Measurements from ENCODE around the gene CHST6.
"Not testable (repeated sequence)": the region's sequence is repeated elsewhere in the genome, so short reads cannot be mapped to it uniquely, and the experiment has no call there.

CHST6 gene

DNA sequence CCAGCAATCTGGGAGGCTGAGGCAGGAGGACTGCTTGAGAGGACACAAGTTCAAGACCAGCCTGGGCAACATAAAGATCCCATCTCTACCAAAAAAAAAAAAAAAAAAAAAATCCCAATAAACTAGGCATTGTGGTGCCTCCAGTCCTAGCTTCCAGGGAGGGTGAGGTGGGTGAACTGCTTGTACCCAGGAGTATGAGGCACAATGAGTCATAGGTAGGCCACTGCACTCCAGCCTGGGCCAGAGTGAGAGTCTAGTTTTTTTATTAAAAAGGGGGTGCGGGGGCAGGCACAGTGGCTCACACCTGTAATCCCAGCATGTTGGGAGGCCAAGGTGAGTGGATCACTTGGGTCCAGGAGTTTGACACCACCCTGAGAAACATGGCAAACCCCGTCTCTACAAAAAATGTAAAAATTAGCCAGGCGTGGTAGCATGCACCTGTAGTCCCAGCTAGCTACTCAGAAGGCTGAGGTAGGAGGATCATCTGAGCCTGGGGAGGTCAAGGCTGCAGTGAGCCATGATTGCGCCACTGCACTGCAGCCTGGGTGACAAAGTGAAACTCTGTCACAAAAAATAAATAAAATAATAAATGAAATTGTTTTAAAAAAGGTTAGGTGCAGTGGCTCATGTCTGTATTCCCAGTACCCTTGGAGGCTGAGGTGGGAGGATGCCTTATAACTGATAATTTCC is 7.8 kb upstream of the CHST6 start:
- DNase-seq = no peak

DNA sequence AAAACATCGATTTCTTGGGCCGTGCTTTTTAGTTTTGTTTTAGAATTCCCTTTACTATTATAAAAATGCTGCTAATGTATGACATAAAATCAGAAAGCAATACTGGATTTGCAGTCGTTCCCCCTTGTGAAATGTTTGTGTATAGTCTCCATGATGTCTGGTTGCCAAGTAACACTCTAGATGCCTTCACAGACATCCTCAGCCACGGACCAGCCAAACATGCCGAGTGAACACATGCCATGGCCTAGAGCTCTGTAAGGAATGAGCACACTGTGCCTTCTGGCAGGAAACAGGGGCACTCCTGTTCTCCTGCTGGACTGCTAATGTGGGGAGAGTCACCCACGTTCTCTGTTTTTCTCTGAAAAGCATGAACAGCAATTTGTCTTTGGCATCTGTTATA is 6.6 kb upstream of the CHST6 start:
- DNase-seq = not testable (repeated sequence)

DNA sequence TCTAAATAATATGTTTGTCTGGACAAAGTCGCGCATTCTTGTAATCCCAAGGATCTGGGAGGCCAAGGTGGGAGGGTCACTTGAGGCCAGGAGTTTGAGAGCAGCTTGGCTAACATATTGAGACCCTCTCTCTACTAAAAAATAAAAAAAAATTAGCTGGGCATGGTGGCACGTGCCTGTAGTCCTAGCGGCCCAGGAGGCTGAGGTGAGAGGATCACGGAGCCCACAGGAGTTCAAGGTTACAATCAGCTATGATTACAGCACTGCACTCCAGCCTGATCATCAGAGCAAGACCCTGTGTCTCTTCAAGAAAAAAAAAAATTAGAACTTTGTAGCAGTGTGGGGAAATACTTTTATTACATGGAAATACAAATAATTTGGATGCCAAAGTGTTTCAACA is 6.1 kb upstream of the CHST6 start:
- DNase-seq = no peak

DNA sequence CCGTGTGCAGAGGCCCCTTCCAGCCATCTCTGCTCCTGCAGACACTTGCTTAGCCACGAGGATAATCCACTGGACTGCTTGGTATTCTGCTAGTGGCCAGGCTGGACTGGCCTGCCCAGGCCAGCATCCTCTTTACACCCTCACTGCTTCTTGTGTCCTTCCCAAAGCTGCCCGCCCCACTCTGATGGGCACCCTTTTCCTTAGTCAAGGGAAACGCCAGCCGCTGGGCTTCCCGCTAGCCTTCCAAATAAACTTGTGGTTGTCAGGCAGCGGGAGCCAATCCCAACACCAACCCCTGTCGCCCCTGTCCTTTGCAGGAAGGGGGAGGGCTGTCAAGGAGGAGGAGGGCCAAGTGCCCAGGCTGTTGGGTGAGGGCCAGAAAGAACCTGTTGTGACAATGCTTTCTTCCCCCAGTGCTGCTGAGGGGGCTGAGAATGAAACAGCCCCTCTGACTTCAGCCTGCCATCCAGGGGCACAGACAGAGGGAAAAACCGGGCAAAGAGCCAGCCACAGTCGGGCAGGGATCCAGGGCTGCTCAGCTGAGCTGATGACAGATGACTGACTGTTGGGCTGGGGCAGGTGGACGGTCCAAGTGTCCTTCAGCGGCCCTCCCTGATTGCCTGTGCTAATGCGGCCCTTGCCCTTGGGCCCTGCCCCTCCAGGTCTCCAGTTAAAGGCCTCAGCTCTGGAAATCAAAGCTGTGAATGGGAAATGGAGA is 3.5 kb upstream of the CHST6 start:
- DNase-seq = peak in 1 of 2 donors; percentile 75

DNA sequence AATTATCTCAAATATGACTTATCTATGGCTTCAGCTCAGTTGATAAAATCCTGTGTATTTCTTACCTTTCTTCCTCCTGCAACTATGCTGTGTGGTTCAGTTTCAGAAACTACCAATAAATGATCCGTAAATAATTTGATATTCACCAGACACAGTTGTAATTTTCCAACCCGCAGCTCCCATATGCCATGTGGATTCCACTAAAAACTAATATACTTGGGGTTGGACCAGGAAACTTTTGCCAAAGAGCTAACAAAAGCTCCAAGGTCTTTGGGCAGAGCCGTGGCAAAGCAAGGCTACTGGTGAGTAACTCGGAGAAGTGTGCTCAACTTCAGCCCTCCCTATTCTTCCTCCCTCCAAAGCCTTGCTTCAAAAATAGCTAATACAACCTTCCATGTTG is 2.3 kb upstream of the CHST6 start:
- DNase-seq = peak in 1 of 2 donors; percentile 17

DNA sequence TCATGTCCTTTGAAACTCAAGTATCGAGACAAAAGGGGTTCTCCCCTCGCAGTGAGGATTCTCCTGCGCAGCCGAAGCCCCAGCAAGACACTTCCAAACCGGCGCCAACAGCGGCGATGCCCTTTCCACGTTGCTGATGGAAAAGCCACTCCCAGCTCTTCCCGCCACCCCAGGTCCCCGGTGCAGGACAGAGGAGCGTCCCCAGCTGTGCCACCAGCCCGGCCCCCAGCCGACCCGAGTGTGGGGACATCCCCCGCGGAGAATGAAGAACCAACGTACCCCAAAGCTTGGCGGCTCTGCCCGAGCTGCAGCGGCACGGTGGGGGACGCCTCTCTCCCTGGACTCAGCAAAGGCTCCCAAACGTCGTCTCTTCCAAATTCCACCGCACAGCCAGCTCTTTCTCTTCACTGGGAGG is 573 bp downstream of the CHST6 start:
- peak in 1 of 2 donors; percentile 58 for DNase-seq

DNA sequence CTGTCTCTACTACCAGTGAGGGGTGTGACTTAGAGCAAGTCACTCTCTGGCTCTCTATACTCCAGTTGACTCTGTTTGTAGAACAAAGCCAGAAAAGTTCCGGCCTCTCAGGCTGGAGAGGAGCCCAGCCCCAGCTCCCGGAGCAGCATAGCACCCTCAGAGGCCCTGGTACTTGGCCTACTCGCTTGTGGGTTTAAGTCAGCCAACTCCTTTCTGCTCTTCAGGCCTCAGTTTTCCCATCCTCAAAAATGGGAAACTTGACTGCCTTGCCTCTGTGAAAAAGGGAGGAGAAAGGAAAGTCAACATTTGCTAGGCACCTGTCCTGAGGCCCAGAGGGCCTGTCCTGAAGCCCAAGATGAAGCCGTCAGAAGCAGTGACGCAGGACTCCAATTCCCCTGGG is 1.1 kb downstream of the CHST6 start:
- no peak for DNase-seq

DNA sequence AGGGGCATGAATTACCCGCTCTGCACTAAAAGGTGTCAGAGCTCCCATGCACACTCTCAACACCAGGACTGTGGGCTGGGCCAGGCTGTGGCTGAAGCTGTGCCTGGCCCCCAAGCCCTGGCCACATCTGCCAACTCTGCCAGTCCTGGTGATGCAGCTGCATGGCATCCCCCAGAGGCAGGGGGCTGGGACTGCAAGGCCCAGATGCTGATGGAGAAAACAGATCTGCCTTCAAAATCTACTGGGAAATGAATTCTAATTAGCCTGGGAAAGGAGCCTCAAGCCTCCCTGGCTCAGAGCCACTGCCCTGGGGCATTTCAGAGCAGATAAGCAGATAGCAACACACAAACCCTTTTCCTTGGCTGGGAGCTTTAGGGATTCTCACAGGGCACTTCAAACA is 3.4 kb downstream of the CHST6 start:
- peak; percentile 75 to 81 for DNase-seq

DNA sequence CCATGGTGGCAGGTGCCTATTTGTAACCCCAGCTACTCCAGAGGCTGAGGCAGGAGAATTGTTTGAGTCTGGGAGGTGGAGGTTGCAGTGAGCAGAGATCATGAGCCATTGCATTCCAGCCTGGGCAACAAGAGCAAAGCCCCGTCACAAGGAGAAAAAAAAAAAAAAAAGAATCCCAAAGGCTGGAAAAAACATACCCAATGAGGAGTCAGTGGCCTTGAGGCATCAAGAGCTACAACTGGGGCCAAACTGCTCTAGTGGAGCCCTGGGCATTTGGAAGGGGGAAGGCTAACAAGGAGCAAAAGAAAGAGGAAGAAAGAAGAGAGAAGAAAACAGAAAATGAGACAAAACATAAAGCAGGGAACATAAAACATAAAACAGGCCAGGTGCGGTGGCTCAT is 6.9 kb downstream of the CHST6 start:
- DNase-seq = no peak

DNA sequence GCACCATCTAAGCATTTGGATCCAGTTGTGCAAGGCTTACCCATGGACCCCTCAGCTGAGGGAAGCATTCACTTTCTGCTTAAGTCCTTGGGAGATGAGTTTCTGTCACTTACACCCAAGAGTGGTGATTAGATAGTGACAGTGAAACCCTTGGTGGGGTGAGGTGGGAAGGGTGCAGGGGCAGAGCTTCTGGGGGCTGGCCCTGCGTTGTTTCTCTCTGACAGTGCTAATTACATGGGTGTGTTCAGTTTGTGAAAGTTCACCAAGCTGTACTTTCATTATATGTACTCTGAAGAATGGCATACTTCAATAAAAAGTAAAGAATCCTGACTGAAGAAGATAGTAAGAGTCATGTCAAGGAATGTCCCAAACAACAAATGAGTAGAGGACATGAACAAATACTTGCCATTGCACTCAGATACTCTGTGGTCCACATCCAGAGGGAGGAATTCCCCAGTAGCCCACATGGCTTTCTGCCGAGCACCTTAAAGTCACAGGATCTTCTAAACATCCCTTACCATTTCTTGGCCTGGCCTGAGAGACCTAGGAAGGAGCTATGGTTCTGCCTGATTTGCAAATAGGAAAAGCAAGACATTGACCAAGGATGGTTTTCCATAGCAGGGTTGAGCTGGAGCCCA is 8.4 kb downstream of the CHST6 start:
- no peak for DNase-seq

DNA sequence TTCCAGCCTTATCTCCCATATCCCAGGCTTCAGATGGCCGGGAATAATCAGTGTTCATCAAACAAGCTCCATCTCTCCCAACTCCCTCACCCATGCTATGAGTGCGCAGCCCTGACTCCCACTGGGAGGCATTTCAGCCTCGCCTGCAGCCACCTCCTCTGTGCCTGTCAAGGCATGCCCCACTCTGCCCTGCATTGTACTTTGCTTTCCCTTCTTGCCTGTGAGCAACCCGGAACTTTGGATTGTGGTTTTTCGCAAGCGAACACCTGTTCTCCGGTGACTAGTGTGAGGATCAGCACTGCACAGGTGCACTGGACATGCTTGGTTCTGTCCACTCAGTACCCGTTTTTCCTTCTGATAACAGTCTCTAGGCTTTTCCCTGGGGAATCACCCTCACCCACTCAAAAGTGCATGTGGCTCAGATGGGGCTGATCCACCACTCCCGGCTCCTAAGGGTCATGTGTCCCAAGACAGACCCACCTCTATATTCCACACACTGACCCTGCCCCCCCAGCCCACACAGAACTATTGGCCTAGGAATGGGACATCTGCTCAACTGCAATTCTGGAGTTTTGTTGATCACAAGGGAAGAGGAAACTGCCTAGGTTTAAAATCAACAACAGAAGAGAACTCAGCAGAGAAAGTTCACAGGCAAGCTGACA is 9.1 kb downstream of the CHST6 start:
- DNase-seq = no peak

DNA sequence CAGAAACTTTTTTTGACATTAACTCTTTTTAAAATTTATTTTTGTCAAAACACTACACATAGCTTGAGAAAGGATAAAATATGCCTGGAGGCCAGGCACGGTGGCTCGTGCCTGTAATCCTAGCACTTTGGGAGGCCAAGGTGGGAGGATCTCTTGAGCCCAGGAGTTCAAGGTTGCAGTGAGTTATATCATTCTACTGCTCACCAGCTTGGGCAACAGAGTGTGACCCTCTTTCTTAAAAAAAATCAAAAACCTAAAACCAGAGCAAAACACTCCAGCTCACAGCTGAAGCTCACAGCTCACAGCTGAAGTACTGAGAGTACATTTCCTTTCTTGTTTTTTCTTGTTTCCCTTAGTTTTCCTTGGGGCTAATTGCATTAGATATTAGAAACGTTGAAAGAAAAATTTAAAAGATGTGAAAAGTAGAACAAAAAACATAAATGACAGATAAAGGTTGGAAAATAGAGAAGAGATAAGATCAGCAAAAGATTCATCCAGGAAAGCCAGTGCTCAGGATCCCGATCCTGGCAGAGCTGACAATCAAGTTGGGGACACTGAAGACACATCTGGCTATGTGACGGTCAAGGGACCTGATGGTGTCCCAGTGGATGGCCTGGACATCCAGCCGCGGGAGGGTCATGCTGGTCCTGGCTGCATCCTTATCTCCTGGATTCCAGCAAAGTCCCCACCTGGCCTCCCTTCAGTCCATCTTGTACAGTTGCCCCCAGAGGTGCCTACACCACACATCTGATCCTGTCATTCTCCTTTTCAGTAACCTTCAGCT is 9.8 kb downstream of the CHST6 start:
- DNase-seq = no peak

DNA sequence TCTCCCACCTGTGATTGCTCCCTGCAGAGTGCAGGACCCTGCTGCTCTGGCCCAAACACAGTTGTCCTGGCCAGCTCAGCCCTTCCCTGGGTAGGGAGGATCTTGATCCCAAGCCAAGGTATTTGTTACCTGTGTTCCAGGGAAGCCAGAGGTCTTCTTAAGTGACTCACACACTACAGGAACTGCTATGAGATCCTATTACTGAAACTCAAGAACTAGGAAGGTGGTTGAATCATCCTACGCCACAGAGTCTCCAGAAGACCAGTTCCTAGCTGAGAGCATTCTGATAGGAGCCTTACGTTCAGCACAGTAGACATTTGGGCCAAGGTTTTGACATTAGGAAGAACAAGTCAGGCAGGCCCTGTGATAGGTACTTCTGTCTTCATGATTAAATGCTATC is 12.0 kb downstream of the CHST6 start:
- no peak for DNase-seq

DNA sequence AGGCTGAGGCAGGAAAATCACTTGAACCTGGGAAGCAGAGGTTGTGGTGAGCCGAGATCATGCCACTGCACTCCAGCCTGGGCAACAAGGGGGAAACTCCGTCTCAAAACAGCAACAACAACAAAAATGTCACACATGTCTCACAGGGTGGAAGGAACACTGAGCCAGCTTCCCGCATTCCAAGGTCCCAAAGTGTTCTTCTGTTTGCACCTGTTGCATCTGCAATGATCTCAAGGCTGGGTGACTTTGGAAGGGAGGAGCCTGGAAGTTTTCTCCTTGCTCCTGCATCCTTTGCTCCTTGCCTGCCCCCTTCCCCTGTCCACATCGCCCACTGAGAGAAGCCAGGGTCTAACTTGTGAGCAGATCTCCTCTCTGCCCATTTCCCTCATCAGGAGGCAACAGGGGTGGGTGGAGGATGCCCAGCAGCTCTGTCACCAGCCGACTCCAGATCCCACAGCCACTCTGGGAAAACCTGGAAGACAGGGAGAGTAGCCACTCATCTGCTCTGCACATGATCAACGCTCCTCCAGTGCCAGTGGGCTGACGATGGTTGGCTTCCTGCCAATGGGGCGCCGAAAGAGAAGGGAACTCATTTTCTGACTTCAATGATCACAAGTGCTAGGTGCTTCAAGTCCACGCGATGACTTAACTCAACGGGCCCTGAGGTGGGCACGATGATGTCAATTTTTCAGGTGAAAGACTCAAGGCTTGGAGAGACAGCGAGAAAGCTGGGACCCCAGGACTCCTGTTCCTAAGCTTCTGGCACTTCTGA is 12.6 kb downstream of the CHST6 start:
- DNase-seq = no peak

DNA sequence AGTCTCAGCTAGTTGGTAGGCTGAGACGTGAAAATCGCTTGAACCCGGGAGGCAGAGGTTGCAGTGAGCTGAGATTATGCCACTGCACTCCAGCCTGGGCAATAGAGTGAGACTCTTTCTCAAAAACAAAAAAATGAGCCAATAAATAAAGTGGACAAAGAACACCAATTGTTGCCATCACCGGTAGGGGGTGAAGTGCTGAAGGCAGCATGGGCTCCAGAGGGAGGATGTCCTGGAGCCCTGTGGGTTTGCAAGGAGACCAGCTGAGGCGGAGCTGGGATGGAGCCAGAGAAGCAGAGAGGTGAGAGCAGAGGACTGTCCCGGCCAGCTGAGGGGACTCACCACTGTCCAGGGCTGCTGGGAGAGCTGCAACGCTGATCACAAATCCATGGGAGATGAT is 13.8 kb downstream of the CHST6 start:
- DNase-seq = no peak

DNA sequence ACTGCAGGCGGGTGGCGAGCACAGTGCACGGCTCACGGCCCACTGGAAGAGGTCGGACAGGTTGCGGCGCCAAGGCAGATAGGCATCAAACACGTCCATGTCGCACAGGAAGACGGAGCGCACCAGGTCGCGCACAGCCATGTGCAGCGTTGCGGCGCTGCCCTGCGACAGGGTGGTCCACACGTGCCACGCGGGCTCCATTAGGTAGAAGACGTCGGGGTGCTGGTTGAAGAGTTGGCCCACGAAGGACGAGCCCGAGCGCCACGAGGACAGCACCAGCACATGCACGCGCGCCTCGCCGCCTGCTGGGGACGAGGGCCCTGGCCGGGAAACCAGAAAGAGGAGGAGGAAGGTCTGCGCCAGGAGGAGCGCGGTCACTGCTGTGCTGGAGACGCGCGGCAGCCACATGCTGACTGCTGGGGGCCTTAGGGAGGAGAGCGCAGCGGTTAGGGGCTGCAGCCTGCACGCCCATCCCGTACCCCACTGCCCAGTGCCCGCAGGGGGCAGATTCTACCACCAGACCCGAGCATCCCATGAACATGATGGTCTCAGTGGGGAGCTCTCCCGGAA is 15.7 kb downstream of the CHST6 start:
- DNase-seq = no peak

DNA sequence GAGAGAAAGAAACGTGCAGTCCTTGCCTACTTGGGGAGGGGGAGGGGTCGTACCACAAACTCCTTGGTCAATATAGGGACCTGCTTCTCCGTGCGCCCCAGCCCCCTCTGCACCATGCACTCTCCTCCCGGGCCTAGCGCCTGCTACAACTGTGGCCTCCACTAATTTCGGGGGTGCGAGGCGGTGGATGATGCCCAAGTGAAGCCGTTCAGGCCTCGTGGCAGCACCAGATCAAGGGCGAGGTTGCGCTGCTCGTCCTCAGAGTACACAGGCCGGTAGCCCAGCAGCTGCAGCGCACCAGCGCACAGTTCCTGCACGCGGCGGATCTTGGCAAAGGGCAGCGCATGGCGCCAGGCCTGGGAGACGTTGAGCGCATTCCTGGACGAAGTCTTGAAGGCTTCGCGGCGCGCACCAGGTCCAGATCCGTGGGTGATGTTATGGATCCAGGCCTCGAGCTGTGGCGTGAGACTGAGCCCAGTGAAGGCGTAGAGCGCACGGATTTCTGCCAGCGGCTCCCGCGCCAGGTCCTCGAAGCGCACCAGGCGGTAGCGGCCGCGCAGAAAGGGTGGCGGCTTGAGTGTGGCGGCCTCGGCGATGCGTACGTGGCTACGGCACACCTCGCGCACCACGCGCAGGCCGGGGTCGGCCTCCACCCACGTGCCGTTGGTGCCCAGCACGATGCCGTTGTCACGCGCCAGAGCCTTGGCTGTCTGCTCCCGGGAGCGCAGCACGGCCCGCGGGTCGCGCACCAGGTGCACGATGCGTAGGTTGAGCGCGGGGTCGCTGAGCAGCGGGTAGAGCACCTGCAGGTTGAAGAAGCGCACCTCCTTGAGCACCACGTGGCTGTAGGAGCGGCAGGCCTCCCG is 16.5 kb downstream of the CHST6 start:
- no peak for DNase-seq

DNA sequence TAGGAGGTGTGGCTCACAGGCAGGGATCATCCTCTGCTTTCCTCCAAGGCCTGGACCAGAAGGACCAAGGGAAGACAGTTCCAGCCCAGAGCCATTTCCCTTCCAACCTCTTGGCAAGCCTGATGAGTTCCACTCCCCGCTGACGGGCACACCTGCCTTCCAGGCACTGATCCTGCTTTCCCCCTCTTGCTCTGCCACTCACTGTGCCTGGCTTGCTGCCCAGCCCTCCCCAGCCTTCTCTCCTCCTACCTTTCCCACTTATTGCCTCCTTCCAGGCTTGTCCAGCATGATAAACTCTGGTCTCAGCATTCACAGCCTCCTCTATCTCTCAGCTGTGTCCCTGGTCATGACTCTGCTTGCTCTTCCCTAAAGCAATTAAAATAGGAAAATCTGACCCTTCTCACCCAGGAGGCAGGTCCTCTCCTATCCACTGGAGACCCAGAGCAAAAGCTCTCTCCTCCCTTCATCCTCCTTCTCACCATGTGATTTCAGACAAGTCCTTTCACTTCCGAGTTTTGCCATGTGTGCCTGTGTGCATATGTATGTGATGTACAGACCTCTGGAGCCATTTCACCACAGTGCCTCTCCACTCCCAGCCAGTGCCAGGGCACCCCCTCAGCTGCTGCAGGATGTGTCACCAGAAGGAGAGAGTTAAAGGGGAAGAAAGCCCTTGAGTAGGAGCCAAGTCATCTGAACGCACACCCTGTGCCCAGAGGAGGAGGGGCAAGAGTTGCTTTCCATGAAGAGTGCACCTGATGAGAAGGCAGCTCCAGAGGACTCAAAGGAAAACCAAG is 17.4 kb downstream of the CHST6 start:
- no peak for DNase-seq

DNA sequence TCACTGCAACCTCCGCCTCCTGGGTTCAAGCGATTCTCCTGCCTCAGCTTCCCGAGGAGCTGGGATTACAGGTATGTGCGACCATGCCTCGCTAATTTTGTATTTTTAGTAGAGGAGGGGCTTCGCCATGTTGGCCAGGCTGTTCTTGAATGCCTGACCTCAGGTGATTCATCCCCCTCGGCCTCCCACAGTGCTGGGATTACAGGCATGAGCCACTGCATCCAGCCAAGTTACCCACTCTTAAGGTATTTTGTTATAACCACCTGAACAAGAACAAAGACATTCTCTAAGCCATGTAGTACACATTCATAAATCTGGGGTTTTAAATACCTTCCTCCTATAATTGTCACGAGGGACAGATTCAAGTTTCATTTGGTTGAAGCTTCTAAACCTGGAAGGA is 18.4 kb downstream of the CHST6 start:
- no peak for DNase-seq

DNA sequence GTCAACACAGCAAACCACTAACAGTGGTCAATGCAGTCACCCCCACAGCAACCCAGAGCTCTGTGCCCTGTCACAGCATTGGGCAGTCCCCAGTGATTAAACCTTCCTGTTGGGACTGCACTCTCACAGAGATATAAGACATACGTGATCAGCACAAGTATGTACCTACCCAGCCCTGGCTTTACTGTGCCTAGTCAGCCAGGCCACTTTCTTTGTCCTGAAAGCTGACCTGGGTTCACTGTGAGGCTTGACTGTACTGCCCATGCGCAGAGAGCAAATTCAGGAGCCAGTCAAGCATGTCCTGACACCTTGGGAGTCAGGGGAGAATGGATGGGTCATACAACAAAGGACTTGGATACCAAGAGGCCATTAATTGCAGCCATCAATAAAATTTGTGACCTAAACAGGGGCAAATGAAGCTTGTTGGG is 19.8 kb downstream of the CHST6 start:
- DNase-seq = no peak

Data from hippocampal formation (tissue), 2 donors.